ENCODE data around the gene HES6.

DNA sequence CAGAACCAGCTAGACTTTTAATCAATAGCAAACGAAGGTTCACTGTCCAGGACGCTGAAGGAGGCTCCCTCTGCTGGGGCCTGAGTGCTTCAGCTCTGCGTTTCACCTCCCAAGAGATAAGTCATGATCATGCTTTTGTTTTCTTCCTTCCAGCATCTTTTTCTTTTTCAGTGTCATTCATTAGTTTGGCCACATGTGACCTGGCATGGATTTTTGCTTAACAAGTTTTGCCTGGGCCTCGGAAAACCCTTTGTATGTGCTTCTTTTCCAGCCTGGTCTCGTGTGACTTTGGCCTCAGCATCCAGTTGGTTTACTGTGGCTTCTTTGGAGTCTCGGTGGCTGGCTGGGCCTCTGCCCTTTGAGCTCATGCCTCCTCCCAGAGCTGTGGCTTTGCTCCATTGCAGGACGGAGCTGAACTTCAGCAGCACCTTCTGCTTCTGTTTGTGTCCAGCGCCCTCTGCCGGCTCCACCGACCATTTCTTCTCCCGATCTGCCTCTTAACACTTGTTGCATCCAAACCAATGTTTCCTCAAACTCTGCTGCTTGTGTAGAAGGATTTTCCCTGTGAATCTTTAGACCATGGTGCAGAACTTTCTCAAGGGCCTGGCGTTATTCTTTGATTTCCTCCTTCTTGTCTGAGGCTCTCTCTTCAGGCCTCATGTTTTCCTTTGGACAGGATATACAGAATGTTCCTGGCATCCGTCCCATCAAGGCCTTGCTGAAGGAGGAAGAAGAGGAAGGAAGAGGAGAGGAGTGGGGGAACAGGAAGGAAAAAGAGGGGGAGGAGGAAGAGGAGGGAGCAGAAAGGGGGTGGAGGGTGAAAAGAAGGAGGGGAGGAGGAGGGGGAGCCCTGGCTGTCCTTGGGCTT is 23.6 kb upstream of the HES6 start:
- TF ChIP-seq, protein P1, sequence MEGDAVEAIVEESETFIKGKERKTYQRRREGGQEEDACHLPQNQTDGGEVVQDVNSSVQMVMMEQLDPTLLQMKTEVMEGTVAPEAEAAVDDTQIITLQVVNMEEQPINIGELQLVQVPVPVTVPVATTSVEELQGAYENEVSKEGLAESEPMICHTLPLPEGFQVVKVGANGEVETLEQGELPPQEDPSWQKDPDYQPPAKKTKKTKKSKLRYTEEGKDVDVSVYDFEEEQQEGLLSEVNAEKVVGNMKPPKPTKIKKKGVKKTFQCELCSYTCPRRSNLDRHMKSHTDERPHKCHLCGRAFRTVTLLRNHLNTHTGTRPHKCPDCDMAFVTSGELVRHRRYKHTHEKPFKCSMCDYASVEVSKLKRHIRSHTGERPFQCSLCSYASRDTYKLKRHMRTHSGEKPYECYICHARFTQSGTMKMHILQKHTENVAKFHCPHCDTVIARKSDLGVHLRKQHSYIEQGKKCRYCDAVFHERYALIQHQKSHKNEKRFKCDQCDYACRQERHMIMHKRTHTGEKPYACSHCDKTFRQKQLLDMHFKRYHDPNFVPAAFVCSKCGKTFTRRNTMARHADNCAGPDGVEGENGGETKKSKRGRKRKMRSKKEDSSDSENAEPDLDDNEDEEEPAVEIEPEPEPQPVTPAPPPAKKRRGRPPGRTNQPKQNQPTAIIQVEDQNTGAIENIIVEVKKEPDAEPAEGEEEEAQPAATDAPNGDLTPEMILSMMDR (IDR thresholded peaks at IDR 0.05): peak; percentile 53 to 90 (median 82)
- TF ChIP-seq EP300 (IDR thresholded peaks at IDR 0.05) (no peak), POLR2AphosphoS5 (IDR thresholded peaks at IDR 0.05) (no peak)

Data from upper lobe of left lung (tissue), 4 donors.